PC-9 (cell line): ENCODE data around the gene KRT3.

Source experiments
- EZH2 ChIP-seq: fragments of 200-600 bp; sonication (generic); IDR thresholded peaks from 2 replicates; pipeline ENCODE4 v1.8.0; 2017; ENCODE audit warnings: antibody characterized with exemption, low read depth
- TF ChIP-seq, protein P1 (sequence below): fragments of 200-600 bp; sonication (generic); conservative IDR thresholded peaks from 2 replicates; pipeline ENCODE4 v1.6.1; 2017; ENCODE audit warnings: mixed run types, antibody characterized with exemption, mild to moderate bottlenecking, moderate library complexity

DNA sequence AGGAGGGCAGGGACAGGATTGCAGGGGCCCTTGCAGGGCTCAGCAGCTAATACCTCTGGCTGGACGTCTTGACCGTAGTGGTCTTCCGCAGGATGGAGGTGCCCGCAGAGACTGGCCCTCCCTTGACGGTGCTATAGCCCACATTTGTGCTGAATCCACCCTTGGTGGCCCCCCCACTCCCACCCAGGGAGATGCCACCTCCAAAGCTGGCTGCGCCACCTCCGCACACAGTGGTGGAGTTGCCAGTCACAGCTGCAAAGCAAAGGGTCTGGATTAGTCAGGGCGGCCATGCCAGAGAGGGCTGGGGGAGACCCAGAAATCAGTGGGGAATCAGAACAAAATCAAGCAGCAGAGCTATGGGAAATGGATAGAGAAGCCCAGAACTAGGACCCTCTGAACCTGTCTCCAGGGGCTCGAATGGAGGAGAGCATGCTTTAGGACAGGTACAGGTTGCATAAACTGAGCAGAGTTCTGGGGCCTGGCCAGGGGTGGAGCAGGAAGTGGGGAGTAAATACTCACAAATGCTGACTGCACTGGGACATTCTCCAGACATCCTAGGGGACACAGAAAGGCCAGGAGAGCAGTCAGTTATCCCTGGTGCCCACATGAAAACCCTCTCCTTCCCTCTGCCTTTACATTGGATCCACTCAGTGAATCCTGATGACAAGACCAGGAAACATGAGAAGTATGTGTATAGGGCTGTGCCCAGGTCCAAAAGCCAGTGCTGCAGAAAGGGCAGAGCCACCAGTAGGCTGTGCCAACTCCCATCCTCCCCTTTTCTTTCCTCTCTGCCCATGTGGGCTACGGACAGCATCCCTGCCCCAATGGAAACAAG is 26.1 kb upstream of the KRT3 start:
- TF ChIP-seq, protein P1, sequence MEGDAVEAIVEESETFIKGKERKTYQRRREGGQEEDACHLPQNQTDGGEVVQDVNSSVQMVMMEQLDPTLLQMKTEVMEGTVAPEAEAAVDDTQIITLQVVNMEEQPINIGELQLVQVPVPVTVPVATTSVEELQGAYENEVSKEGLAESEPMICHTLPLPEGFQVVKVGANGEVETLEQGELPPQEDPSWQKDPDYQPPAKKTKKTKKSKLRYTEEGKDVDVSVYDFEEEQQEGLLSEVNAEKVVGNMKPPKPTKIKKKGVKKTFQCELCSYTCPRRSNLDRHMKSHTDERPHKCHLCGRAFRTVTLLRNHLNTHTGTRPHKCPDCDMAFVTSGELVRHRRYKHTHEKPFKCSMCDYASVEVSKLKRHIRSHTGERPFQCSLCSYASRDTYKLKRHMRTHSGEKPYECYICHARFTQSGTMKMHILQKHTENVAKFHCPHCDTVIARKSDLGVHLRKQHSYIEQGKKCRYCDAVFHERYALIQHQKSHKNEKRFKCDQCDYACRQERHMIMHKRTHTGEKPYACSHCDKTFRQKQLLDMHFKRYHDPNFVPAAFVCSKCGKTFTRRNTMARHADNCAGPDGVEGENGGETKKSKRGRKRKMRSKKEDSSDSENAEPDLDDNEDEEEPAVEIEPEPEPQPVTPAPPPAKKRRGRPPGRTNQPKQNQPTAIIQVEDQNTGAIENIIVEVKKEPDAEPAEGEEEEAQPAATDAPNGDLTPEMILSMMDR: no peak
- TF ChIP-seq EZH2: no peak
